GM21737 (cell line): ENCODE measurements around the gene FURIN.
"Not testable (repeated sequence)": the region's sequence is repeated elsewhere in the genome, so short reads cannot be mapped to it uniquely, and the experiment has no call there.

ENCODE experiments used
- ATAC-seq: cut with Tn5 transposase; IDR thresholded peaks from one replicate; pipeline ENCODE4 v1.9.1; 2021; ENCODE audit warnings: mild to moderate bottlenecking, moderate library complexity; ENCODE audit not compliant: unreplicated experiment

Gene FURIN

GRCh38 chr15:90840954-90841353, 27.4 kb upstream of the FURIN start:
- ATAC-seq, result no peak

- no peak for ATAC-seq
Measured at GRCh38 chr15:90844696-90845095, 23.7 kb upstream of the FURIN start.

GRCh38 chr15:90845201-90845949, 23.0 kb upstream of the FURIN start:
- ATAC-seq, result peak; percentile 88

GRCh38 chr15:90849424-90849823, 19.0 kb upstream of the FURIN start:
- not testable (repeated sequence) for ATAC-seq

GRCh38 chr15:90851114-90851513, 17.3 kb upstream of the FURIN start:
- ATAC-seq, result no peak

GRCh38 chr15:90851940-90852339, 16.4 kb upstream of the FURIN start:
- no peak for ATAC-seq

- ATAC-seq, result no peak
Measured at GRCh38 chr15:90855139-90855538, 13.2 kb upstream of the FURIN start.

- ATAC-seq, result no peak
Measured at GRCh38 chr15:90857337-90857736, 11.1 kb upstream of the FURIN start.

- ATAC-seq, result no peak
Measured at GRCh38 chr15:90857883-90858443, 10.4 kb upstream of the FURIN start.

GRCh38 chr15:90859234-90860131, 8.9 kb upstream of the FURIN start:
- no peak for ATAC-seq

GRCh38 chr15:90860450-90860849, 7.9 kb upstream of the FURIN start:
- ATAC-seq, result no peak

GRCh38 chr15:90860942-90861675, 7.3 kb upstream of the FURIN start:
- no peak for ATAC-seq

- ATAC-seq, result no peak
Measured at GRCh38 chr15:90862487-90862886, 5.9 kb upstream of the FURIN start.

- no peak for ATAC-seq
Measured at GRCh38 chr15:90862964-90863778, 5.2 kb upstream of the FURIN start.

GRCh38 chr15:90863987-90864386, 4.4 kb upstream of the FURIN start:
- ATAC-seq, result no peak

GRCh38 chr15:90864507-90864906, 3.9 kb upstream of the FURIN start:
- no peak for ATAC-seq

- no peak for ATAC-seq
Measured at GRCh38 chr15:90865702-90866101, 2.7 kb upstream of the FURIN start.

GRCh38 chr15:90866161-90866715, 2.1 kb upstream of the FURIN start:
- no peak for ATAC-seq

GRCh38 chr15:90866800-90867199, 1.6 kb upstream of the FURIN start:
- ATAC-seq, result no peak

- no peak for ATAC-seq
Measured at GRCh38 chr15:90869140-90869541, 753 bp downstream of the FURIN start.
